HCT116 (cell line): ENCODE measurements around the gene VPS39. TPM values are rescaled to one million over a fixed set of nuclear protein-coding genes. Genes with fewer than 3 reads are reported as not detected.

Experiments used
- ATAC-seq: fragments of 200-7000 bp; cut with Tn5 transposase; 2 replicates; pipeline ENCODE4 v1.9.1; 2020; ENCODE audit warnings: mild to moderate bottlenecking, moderate library complexity
- BruUV-seq: library from RNA; stranded (reverse); fragments of 400-500 nt; replicated peaks from 2 replicates; lab custom pipeline; 2021; lab: Mats Ljungman, UMichigan
- CTCF ChIA-PET: fragments of 300-600 bp; sonication (Branson Sonifier 250); formaldehyde crosslinking; loops from one replicate; lab custom pipeline; 2021; ENCODE audit warnings: antibody characterized with exemption; lab: Charles Lee
- POLR2A ChIA-PET: fragments of 300-600, 350-600 bp; sonication (Branson Sonifier 250); formaldehyde crosslinking; loops from one replicate; lab custom pipeline; 2021; ENCODE audit warnings: antibody characterized with exemption; lab: Charles Lee
- RAD21 ChIA-PET, 2 experiments: fragments of 300-600 bp; sonication (Branson Sonifier 250); formaldehyde crosslinking; loops; one replicate each; lab custom pipeline; 2023; ENCODE audit warnings: low total read pairs in 2 of 2; ENCODE audit not compliant: uncharacterized antibody in 2 of 2, unreplicated experiment in 2 of 2, low non-redundant PET in 1 of 2; lab: Charles Lee
- DNase-seq: peaks from one replicate; pipeline ENCODE4 v3.0.0-alpha.2; 2010; ENCODE audit warnings: low read depth, low spot score
- H2AFZ ChIP-seq: fragments of 200-600 bp; shearing (Covaris generic), sonication (generic); 2 replicates; pipeline ENCODE4 v1.6.1; 2017; ENCODE audit warnings: low read depth, mixed run types, mixed read lengths, antibody characterized with exemption, low read length; ENCODE audit not compliant: poor library complexity, severe bottlenecking
- H3K27ac ChIP-seq: 2 replicates; pipeline ENCODE4 v1.5.1; 2012; ENCODE audit warnings: low read depth, low read length
- H3K27me3 ChIP-seq: fragments of 200-600 bp; sonication (generic); 2 replicates; pipeline ENCODE4 v1.6.1; 2016; ENCODE audit warnings: mixed run types, low read length, mixed read lengths; ENCODE audit not compliant: insufficient read depth
- H3K36me3 ChIP-seq, 2 experiments: fragments of 200-500 bp in 1 of 2; fragments of 200-600 bp in 1 of 2; sonication (Bioruptor generic) in 1 of 2; sonication (generic) in 1 of 2; 2 replicates each; pipeline versions ENCODE4 v1.5.1 to v1.6.1; 2014 to 2016; ENCODE audit warnings: low read length in 2 of 2, inconsistent platforms in 1 of 2, mixed read lengths in 1 of 2, mixed run types in 1 of 2; ENCODE audit not compliant: insufficient read depth in 2 of 2, control insufficient read depth in 1 of 2
- H3K4me1 ChIP-seq, 2 experiments: fragments of 200-600 bp in 1 of 2; sonication (generic) in 1 of 2; 2 replicates each; pipeline versions ENCODE4 v1.5.1 to v1.6.1; 2012 to 2017; ENCODE audit warnings: low read length in 2 of 2, inconsistent platforms in 1 of 2, mild to moderate bottlenecking in 1 of 2, mixed read lengths in 1 of 2, mixed run types in 1 of 2, moderate library complexity in 1 of 2; ENCODE audit not compliant: insufficient read depth in 2 of 2, control insufficient read depth in 1 of 2
- H3K4me2 ChIP-seq: fragments of 200-600 bp; sonication (generic); 2 replicates; pipeline ENCODE4 v1.6.1; 2017; ENCODE audit warnings: mixed run types, low read length, mixed read lengths
- H3K4me3 ChIP-seq, 2 experiments: fragments of 200-600 bp in 1 of 2; sonication (generic) in 1 of 2; replicated peaks in 1 of 2; 2 replicates each; pipeline ENCODE4 v1.5.1; 2011 to 2016; ENCODE audit warnings: low read length in 2 of 2, control low read depth in 1 of 2, low read depth in 1 of 2, mild to moderate bottlenecking in 1 of 2, mixed read lengths in 1 of 2, mixed run types in 1 of 2
- H3K79me2 ChIP-seq: fragments of 200-600 bp; sonication (generic); 2 replicates; pipeline ENCODE4 v1.6.1; 2017; ENCODE audit warnings: mild to moderate bottlenecking, mixed run types, low read length, moderate library complexity, mixed read lengths; ENCODE audit not compliant: insufficient read depth
- H3K9ac ChIP-seq: fragments of 200-600 bp; sonication (generic); 2 replicates; pipeline ENCODE4 v1.6.1; 2016; ENCODE audit warnings: low read length, mixed read lengths
- H3K9me2 ChIP-seq: fragments of 200-600 bp; sonication (generic), shearing (Covaris generic); 2 replicates; pipeline ENCODE4 v1.6.1; 2017; ENCODE audit warnings: mixed run types, mild to moderate bottlenecking, moderate library complexity; ENCODE audit not compliant: insufficient read depth
- H3K9me3 ChIP-seq, 2 experiments: fragments of 200-500 bp in 1 of 2; fragments of 200-600 bp in 1 of 2; sonication (Bioruptor generic) in 1 of 2; sonication (generic) in 1 of 2; 2 replicates each; pipeline ENCODE4 v1.6.1; 2014 to 2017; ENCODE audit warnings: low read length in 2 of 2, mixed read lengths in 2 of 2, inconsistent platforms in 1 of 2, low read depth in 1 of 2, mild to moderate bottlenecking in 1 of 2, mixed run types in 1 of 2, moderate library complexity in 1 of 2; ENCODE audit not compliant: control insufficient read depth in 1 of 2, insufficient read depth in 1 of 2
- H4K20me1 ChIP-seq: fragments of 200-600 bp; sonication (generic), shearing (Covaris generic); 2 replicates; pipeline ENCODE4 v1.6.1; 2017; ENCODE audit warnings: mixed run types, mild to moderate bottlenecking, moderate library complexity; ENCODE audit not compliant: insufficient read depth
- ELF1 ChIP-seq: IDR thresholded peaks from 2 replicates; pipeline ENCODE4 v1.6.1; 2012; ENCODE audit warnings: low read depth, borderline replicate concordance
- FOSL1 ChIP-seq: IDR thresholded peaks from 2 replicates; pipeline ENCODE4 v1.6.1; 2012; ENCODE audit warnings: low read depth
- RAD21 ChIP-seq: IDR thresholded peaks from 2 replicates; pipeline ENCODE4 v1.6.1; 2012; ENCODE audit warnings: low read depth, mild to moderate bottlenecking
- YY1 ChIP-seq: IDR thresholded peaks from 2 replicates; pipeline ENCODE4 v1.6.1; 2011; ENCODE audit warnings: low read length, low read depth, moderate library complexity, mild to moderate bottlenecking; ENCODE audit not compliant: insufficient replicate concordance; ENCODE audit errors: extremely low read depth
- ZFX ChIP-seq: fragments of 450-650 bp; IDR thresholded peaks from 2 replicates; pipeline ENCODE4 v1.6.1; 2017
- intact Hi-C: fragments of 100-400 bp; cut with micrococcal nuclease; formaldehyde crosslinking; loops from 2 replicates; pipeline ENCODE4 v1.10.0; 2022
- total RNA-seq: library from RNA; stranded (reverse); gene quantifications from one replicate; pipeline ENCODE4 v1.2.1, GENCODE V29; 2021; ENCODE audit not compliant: unreplicated experiment
- TF ChIP-seq, protein P1 (sequence below): IDR thresholded peaks from 2 replicates; pipeline ENCODE4 v1.6.1; 2011; ENCODE audit warnings: mild to moderate bottlenecking, low read length, moderate library complexity; ENCODE audit not compliant: insufficient replicate concordance; ENCODE audit errors: extremely low read depth
- TF ChIP-seq, protein P2 (sequence below): IDR thresholded peaks from 2 replicates; pipeline ENCODE4 v1.6.1; 2012
- TF ChIP-seq, protein P3 (sequence below): IDR thresholded peaks from 2 replicates; pipeline ENCODE4 v1.6.1; 2012; ENCODE audit warnings: low read depth

The VPS39 gene
- total RNA-seq, 1 experiment from 2014 or later: 40.1 TPM

DNA sequence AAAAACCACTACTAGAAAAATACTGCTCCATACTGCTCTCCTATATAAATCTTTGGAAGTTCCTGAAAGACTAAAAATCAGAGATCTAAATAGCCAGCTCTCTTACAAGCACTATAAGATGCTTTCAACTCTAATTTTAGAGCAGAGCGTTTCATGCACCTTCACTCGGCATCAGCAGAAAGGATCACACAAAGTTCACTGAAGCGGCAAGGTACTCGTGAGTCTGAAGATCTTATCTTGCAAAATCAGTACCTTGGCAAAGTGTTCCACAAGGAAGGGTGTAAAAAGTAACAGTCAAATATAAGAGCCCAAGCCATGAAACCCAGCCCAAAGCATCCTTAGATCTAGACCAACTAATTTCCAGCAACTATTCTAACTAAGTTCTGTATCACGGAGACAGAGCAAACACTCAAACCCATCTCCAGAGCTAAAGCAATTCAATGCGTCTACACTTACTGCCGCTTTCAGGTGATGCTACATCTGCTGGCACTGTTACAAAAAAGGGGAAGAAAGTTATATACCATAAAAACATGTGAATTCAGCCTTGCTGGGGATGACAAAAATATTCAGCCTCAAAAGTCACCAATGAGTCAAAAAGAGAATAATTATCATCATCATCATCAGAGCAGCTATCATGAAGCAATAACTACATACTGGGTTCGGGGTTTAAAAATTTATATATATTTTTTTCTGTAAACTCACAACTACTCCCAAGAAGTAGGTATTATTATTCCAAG lies 16.3 kb downstream of the VPS39 start:
- no peak for ATAC-seq
- POLR2A ChIA-PET: no interaction called here
- TF ChIP-seq RAD21 (no peak), YY1 (no peak), FOSL1 (no peak), ELF1 (no peak), ZFX (no peak)
- TF ChIP-seq, protein P1, sequence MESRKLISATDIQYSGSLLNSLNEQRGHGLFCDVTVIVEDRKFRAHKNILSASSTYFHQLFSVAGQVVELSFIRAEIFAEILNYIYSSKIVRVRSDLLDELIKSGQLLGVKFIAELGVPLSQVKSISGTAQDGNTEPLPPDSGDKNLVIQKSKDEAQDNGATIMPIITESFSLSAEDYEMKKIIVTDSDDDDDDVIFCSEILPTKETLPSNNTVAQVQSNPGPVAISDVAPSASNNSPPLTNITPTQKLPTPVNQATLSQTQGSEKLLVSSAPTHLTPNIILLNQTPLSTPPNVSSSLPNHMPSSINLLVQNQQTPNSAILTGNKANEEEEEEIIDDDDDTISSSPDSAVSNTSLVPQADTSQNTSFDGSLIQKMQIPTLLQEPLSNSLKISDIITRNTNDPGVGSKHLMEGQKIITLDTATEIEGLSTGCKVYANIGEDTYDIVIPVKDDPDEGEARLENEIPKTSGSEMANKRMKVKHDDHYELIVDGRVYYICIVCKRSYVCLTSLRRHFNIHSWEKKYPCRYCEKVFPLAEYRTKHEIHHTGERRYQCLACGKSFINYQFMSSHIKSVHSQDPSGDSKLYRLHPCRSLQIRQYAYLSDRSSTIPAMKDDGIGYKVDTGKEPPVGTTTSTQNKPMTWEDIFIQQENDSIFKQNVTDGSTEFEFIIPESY: no peak
- TF ChIP-seq, protein P2, sequence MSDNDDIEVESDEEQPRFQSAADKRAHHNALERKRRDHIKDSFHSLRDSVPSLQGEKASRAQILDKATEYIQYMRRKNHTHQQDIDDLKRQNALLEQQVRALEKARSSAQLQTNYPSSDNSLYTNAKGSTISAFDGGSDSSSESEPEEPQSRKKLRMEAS: no peak
- TF ChIP-seq, protein P3, sequence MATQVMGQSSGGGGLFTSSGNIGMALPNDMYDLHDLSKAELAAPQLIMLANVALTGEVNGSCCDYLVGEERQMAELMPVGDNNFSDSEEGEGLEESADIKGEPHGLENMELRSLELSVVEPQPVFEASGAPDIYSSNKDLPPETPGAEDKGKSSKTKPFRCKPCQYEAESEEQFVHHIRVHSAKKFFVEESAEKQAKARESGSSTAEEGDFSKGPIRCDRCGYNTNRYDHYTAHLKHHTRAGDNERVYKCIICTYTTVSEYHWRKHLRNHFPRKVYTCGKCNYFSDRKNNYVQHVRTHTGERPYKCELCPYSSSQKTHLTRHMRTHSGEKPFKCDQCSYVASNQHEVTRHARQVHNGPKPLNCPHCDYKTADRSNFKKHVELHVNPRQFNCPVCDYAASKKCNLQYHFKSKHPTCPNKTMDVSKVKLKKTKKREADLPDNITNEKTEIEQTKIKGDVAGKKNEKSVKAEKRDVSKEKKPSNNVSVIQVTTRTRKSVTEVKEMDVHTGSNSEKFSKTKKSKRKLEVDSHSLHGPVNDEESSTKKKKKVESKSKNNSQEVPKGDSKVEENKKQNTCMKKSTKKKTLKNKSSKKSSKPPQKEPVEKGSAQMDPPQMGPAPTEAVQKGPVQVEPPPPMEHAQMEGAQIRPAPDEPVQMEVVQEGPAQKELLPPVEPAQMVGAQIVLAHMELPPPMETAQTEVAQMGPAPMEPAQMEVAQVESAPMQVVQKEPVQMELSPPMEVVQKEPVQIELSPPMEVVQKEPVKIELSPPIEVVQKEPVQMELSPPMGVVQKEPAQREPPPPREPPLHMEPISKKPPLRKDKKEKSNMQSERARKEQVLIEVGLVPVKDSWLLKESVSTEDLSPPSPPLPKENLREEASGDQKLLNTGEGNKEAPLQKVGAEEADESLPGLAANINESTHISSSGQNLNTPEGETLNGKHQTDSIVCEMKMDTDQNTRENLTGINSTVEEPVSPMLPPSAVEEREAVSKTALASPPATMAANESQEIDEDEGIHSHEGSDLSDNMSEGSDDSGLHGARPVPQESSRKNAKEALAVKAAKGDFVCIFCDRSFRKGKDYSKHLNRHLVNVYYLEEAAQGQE: no peak
- H3K9ac ChIP-seq: no peak overlapping the region
- no peaks in the 10 kb centered on the region for H4K20me1 ChIP-seq
- RAD21 ChIA-PET: no interaction called here
- H3K9me3 ChIP-seq: no peaks in the 10 kb centered on the region
- H2AFZ ChIP-seq: no peak overlapping the region
- H3K4me3 ChIP-seq: no peak overlapping the region
- no peak overlapping the region for H3K27ac ChIP-seq
- intact Hi-C loops: no loop called here
- no peaks in the 10 kb centered on the region for H3K4me1 ChIP-seq
- H3K36me3 ChIP-seq: peaks cover 0 to 11% of the 10 kb centered on the region in 2 experiments; a peak in 3 of 4 replicates
- H3K9me2 ChIP-seq: no peaks in the 10 kb centered on the region
- no TSS peak for BruUV-seq
- no peak for DNase-seq
- 0 out of 2 replicates have a peak, but pooled peaks cover 3% of the 10 kb centered on the region for H3K79me2 ChIP-seq
- CTCF ChIA-PET: no interaction called here
- H3K27me3 ChIP-seq: no peaks in the 10 kb centered on the region
- H3K4me2 ChIP-seq: no peak overlapping the region
